HG03135 (cell line): Measurements from ENCODE around the gene ZDHHC14.
"Not testable (repeated sequence)": the region's sequence is repeated elsewhere in the genome, so short reads cannot be mapped to it uniquely, and the experiment has no call there.

Source experiments
- ATAC-seq: cut with Tn5 transposase; IDR thresholded peaks from one replicate; pipeline ENCODE4 v1.9.1; 2021; ENCODE audit warnings: mild to moderate bottlenecking, moderate library complexity; ENCODE audit not compliant: unreplicated experiment

Gene ZDHHC14

DNA sequence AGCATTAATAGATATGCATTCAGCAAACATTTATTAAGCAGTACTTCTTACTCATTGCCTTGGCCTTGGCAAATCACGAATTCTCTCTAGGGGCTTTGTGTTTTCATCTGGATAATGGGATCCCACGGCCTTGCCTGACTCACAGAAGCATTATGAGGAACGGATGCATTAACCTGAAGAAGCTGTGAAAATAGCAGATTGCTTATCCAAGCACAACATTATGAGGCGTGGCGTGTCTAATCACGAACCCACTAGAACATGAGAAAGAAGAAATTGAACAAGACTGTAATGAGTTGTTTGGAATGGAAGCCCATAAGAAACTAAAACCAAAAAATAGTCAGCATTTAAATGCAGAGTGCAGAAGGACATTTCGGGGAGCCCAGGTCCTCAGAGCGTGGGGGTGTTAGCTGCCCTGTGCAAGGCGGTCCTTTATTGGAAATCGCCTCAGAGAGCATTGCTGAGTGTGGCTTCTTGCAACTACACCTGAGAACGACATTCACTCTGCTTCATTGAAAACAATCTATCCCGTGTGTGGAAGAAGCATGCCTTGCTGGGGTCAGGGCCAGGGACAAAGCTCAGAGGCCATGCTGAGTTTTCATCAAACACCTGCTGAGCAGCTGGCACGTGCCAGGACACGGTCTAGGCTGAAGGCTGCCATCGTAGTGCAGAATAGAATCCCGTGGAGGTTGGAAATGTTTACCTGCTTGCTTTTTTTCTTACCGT is 179.9 kb downstream of the ZDHHC14 start:
- ATAC-seq, result no peak

DNA sequence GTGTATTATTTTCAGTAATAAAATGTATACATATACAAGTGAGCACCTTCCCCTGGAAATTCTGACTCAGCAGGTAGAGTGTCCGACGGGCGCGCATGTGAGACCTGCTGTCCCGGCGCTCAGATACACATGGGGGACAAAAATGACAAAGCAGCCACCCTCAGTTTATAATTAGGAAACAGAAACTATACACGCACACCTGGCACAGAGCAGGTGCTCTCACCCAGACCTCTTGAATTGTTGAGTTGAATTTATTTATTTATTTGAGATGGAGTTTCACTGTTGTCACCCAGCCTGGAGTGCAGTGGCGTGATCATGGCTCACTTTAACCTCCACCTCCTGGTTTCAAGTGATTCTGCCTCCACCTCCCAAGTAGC is 180.4 kb downstream of the ZDHHC14 start:
- peak; percentile 37 for ATAC-seq

DNA sequence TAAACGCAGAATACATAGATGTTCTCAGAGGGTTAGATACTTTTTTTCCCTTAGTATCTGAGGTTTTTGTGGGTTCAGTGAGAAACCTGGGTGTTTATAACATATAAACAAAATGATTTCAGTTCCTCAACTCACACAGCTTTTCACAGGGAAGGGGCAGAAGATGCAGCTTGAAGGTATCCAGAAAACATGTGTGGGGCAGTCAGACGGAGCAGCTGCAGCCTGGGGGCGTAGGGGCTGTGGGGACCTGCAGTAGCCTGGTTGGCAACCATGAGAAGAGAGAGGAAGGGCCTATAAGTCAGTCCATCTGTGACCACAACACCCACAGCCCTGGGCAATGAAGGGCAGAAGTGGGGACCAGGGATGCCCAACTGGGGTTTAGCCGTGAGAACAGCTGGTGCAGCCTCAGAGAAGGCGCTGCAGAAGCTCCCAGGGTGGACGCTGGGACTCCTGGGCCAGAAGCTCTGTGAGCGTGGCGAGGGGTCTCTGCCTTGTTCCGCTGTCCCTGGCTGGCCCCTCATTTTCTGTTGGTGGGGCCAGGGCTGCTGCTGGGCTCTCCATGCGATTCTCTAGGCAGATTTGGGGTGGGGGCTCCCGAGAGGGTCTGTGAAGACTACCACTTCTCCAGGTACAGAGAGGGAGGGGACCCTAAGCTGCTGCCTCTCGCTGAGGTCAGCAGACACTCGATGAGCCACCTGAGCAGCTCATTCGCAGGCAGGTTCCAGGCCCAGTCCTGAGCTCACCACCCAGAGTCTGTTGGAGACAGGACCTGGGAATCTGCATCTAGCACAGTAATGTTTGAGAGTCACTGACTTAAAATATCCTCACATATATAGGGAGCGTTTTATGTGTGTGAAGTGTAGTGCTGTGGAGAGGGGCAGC is 181.2 kb downstream of the ZDHHC14 start:
- peak; percentile 41 for ATAC-seq

DNA sequence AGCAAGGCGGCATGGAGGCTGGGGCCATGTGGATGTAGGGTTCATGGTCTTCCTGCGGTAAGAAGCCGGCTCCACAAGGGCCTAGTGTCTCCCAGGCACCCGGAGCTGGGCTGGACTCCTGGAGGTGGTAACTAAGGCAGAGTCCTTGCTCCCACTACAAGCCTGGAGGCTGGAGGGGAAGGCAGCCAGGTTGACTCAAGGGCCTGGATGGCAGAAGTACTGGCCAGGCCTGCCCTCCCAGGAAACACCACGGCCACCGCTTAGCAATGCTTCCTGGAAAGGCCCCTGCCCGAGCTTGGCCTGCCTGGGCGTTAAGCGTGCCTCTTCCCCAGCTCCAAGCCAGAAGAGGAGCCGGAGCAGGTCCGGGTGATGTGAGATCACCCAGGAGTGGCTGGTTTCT is 182.0 kb downstream of the ZDHHC14 start:
- no peak for ATAC-seq

DNA sequence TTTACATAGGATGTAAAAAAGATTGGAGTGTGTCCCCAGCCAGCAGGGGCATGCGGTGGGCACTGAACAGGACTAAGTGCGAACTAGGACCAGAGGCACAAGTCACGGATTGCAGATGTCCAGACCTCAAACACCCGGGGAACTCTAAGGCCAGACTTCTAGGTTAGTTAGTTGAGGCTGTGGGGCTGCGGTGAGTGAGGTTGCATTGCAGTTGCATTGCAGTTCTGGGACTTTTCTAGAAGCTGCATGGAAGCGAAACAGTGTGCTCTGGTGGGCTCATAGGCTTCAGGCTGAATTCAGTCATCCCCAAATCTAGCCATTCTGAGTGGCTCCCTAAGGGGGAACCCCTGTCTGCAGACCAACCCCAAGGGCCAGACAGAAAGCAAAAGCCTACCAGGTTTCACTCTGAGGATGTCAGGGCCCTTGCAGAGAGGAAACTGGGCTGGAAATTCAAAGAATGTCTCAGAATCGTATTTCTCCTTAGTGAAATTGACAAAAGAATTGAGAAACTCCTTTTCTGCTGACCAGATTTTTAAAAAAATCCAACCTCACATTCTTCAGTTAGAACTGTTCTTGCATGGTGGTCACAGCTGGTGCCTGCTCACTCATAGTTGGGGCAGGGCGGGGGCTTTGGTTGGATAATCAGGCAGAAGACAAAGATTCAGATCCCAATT is 182.8 kb downstream of the ZDHHC14 start:
- peak; percentile 62 for ATAC-seq

DNA sequence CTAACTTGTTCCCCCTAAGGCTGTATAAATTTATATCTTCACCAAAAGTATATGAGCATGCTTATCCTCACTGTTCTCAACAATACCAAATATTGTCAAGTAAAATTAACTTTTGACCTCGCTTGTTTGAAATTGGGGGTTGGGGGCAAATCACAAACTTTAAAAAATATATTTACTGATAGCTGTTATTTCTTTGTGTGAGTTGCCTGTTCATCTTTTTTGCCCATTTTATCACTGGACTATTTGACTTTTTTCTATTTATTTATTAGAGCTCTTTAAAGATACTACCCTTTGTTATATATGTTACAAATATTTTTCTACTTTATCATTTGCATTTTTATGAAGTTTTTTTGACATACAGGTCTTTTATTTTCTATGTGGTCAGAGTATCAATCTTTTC is 187.7 kb downstream of the ZDHHC14 start:
- no peak for ATAC-seq

DNA sequence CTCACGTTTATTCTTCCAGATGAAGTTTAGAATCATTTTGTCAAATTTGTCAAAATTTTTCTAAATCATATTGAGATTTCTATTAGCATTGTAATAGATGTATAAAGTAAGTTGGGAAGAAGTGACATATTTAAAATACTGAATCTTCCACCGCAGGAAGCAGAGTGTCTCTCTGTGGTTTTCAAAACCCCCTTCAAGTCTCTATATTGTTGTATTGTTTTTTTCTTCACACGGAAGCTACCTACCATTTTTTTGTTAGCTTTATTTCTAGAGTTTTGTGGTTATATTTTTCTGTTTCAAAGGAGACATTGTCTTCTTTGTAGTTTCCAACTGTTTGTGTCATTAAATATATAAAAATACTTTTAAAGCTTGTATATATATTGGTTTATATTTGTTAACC is 188.6 kb downstream of the ZDHHC14 start:
- peak; percentile 46 for ATAC-seq

DNA sequence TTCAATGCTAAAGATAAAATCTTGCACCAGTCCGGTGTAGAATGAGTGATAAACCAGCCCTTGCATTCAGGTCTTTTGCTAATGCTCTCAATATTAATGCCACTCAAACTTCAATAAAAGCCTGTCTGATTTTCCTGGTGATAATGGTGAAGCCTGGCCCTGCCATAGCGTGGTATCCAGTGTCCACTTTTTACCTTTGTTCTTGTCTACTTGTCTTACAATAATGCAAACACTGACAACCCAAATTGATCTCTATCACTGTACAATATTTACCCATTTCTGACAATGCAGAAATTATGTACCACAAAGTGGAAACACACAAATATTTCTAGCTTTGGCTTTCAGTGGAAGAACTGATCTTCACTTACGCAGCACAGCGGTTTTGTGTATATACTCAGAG is 189.1 kb downstream of the ZDHHC14 start:
- no peak for ATAC-seq

DNA sequence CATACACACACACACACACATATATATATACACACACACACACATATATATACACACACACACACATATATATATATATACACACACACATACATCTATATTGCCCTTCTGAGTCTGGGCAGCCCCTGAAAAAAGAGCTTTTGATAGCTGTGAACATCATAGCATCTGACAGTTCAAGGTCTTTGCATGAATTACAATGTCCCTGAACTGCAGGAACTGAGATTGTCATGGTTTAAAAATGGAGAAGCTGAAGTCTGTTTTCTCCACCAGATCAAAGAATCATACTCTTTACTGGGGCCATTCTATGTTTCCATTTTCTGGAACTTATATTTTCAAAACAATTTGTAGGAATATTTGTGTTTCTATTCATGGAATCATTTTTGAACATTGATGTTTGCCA is 189.8 kb downstream of the ZDHHC14 start:
- ATAC-seq, result no peak

DNA sequence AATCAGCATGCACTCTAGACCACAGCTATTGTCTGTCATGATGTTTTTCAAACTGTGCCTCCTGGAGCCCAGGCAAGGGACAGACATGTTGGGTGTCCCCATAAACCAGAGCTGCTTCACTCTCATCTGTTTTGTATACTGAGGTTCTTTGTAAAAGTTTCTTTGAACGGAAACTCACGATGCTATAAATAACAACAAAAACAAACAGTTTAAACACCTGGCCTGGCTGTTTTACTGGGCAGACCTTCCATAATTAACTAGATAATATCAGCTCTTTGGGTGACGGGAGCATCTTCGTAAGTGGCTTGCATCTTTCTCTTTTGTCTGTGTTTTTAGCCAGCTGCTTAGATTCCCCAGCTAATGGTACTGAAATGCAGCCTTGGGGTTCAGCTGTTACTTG is 190.3 kb downstream of the ZDHHC14 start:
- peak; percentile 55 for ATAC-seq

DNA sequence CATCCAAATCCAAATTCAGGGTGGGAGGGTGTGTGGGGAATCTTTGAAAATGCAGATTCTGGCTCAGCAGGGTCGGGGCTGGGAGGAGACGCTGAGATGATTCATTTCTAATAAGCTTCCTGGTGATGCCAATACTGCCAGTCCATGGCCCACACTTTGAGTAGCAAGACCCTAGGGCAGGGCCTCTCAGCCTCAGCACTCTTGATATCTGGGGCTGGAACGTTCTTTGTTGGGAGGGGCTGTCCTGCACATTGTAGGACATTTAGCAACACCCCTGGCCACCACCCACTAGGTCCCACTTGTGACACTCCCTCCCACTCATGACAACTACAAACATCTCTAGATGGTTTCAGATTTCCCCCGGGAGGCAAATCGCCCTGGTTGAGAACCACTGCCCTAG is 191.0 kb downstream of the ZDHHC14 start:
- ATAC-seq, result no peak

DNA sequence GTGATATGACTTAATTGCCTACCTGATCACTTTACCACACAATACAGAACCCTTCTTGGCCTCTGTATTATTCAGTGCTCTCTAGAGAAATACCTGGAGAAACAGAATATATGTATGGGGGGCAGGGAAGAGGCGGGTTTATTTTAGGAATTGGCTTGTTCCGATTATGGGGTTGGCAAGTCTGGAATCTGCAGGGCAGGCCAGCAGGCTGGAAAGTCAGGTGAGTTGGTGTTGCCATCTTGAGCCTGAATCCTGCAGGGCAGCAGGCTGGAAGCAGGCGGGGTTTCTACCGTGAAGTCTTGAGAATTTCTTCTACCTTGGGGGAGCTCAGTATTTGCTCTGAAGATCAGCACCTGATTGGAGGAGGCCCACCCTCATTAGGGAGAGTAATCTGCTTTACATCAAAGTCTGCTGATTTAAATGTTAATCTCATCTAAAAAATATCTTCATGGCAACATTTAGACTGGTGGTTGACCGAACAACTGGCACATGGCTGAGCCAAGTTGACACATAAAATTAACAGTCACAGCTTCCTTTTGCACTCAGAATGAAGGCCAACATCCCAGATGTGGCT is 193.9 kb downstream of the ZDHHC14 start:
- ATAC-seq, result no peak

DNA sequence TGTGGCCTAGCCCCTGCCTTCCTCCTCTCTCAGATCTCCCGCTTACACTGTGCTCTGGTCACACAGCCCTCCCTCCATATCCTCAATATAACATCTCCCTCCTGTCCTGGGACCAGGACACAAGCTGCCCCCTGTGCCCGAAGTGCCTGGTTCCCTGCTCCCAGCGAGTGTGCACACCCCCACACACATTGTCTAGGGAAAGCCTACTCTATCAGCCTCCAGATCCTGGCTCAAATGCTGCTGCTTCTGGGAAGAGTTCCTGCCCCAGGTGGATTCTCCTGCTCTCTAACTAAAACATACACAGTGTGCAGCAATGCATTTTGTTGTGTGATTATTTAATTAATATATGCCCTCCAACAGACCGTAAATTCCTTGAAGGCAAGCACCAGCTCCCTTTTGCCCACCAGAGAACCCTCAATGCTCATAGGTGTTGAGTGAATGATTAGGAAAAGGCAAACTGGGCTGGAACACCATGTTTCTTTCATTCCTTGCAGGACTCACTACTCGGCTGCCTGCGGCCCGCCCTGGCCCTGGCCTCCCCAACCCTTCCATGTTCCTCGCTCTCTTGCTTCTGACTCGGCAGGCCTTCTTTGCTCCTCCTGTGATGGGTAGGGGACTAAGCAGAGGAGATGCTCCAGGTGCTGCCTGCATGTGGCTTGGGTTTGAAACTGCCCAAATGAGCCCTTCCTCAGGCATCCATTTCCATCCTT is 194.6 kb downstream of the ZDHHC14 start:
- no peak for ATAC-seq

DNA sequence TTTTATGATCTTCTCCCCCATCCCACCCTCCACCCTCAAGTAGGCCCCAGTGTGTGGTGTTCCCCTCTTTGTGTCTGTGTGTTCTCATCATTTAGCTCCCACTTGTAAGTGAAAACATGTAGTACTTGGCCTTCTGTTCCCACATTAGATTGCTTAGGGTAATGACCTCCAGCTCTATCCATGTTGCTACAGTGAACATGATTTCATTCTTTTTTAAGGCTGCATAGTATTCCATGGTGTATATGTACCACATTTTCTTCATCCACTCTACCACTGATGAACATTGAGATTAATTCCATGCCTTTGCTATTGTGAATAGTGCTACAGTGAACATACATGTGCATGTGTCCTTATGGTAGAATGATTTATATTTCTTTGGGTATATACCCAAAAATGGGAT is 196.0 kb downstream of the ZDHHC14 start:
- ATAC-seq, result not testable (repeated sequence)

DNA sequence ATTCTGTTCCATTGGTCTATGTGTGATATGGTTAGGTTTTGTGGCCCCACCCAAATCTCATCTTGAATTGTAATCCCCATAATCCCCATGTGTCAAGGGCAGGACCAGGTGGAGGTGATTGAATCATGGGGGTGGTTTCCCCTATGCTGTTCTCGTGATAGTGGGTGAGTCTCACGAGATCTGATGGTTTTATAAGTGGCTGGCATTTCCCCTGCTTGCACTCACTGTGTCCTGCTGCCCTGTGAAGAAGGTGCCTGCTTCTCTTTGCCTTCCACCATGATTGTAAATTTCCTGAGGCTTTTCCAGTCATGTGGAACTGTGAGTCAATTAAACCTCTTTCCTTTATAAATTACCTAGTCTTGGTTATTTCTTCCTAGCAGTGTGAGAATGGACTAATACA is 197.5 kb downstream of the ZDHHC14 start:
- not testable (repeated sequence) for ATAC-seq

DNA sequence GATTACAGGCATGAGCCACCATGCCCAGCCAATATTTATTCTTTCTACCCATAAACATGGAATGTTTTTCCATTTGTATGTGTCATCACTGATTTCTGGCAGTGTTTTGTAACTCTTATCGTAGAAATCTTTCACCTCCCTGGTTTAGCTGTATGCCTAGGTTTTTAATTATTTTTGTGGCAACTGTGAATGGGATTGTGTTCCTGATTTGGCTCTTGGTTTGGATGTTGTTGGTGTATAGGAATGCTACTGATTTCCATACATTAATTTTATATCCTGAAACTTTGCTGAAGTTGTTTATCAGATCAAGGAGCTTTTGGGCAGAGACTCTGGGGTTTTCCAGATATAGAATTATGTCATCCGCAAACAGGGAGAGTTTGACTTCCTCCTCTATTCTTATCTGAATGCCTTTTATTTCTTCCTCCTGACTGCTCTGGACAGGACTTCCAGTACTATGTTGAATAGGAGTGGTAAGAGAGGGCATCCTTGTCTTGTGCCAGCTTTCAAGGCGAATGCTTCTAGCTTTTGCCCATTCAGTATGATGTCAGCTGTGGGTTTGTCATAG is 198.6 kb downstream of the ZDHHC14 start:
- no peak for ATAC-seq

DNA sequence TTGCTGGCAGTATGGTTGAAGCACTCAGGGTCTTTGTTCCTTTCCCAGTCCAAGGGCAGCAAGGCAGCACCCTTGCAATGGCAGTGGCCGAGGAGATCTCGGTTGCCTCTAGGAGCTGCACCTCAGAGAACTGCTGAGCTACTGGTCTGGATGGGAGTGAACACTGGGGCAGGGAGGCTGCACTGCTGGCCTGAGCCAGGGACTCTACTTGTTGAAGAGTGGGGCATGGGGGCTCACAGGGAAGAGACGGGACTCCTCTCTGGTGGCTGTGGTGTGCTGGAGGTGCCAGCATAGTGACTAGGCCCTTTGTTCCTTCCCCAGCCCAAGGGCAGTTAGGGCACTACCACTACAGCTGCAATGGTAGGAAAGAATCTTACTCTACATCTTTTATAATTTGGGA is 203.0 kb downstream of the ZDHHC14 start:
- ATAC-seq, result no peak

DNA sequence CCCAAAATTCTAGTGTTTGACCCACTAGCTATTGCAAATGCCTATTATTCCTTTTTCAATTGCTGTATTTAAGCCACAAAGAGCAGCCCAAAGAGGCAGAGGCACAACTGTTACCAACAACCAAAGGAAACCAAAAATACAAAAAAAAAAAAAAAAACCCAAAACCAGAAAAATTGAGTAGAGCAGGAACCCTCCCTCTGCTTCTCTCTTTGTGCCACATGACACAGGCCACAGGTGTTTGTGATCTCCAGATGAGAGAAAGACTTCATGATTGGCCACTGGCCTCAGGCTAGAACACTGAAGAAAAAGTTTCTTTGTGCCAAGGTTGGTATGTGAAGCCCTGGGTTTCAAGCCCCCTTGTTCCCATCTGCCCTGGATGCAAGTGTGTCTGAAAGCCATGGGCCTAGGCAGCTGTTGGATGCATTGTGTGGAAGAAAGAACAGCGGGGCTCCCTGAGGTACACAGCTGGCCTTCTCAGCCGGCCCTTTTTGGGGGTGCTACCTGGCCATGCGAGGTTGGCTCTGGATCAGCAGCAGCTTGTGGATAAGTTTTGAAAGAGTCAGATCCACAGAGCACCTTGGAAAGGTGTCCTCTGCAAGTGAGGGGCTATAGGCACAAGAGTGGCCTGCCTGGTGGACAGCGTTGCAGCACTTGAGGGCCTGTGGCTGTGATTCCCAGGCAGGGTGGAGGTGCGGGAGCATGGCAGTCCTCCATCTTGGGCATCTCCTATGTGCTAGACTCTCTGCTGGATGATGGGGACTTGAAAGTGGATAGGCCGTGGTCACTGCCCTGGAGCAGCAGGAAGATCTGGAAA is 204.5 kb downstream of the ZDHHC14 start:
- ATAC-seq, result no peak

DNA sequence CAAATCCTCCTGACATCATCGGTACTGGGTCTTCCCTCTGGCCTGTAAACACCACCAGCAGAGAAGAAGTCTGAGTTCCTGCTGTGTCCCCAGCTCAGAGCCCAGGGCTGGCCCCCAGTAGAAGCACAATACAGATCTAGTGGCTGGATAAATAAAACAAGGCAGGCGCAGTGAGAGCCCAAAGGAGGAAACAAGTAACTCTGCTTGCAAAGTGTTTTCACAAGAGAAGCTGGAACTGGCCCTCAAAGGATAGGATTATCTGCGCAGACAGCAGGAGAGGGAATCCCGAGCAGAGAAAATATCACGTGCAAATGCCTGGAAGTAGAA is 205.1 kb downstream of the ZDHHC14 start:
- ATAC-seq, result no peak
